GM20431 (cell line): ENCODE data around the gene ZNF300.

Experiments used
- in situ Hi-C: fragments of 300-500 bp; cut with MseI, MboI; formaldehyde crosslinking; loops from one replicate; pipeline ENCODE4 v1.15.0; 2020; ENCODE audit warnings: low sequenced_read_pairs; ENCODE audit not compliant: unreplicated experiment

The ZNF300 gene

DNA sequence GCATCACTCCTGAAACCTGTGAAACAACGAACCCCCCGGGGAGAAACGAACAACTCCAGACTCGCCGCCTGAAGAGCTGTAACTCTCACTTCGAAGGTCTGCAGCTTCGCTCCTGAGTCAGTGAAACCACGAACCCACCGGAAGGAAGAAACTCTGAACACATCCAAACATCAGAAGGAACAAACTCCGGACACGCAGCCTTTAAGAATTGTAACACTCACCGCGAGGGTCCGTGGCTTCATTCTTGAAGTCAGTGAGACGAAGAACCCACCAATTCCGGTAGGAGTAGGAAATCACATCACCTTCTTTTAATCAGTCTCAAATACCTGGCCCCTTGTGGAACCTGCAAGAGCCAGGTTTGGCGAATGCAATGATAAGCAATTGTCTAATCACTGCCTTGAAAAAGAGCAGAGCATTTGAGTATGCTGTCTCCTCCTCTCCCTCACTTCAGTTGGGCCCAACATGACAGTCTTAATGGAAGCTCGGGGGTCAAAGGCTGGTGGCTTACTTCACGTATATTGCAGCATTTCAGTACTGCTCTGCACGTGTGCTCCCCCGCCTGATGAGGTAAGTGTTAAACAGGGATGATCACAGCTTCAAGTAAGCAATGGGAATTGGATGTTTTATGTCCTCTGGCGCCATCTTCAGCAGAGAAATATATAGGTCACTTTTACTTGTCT is 58.0 kb downstream of the ZNF300 start:
- in situ Hi-C loops, result loop anchor here (5.0 kb wide), 1 partner anchor 284 kb away; no protein-coding TSS in a partner anchor

- in situ Hi-C loops, result loop anchor here (5.0 kb wide), 1 partner anchor 284 kb away; no protein-coding TSS in a partner anchor
These were observed 58.5 kb downstream of the ZNF300 start, which contains the start of gene IRGM for GRCh38 chr5:150846308-150846653. Gene IRGM (plus strand): TSS chr5:150846521. CDS start chr5:150848124, 1,603 bp downstream.

DNA sequence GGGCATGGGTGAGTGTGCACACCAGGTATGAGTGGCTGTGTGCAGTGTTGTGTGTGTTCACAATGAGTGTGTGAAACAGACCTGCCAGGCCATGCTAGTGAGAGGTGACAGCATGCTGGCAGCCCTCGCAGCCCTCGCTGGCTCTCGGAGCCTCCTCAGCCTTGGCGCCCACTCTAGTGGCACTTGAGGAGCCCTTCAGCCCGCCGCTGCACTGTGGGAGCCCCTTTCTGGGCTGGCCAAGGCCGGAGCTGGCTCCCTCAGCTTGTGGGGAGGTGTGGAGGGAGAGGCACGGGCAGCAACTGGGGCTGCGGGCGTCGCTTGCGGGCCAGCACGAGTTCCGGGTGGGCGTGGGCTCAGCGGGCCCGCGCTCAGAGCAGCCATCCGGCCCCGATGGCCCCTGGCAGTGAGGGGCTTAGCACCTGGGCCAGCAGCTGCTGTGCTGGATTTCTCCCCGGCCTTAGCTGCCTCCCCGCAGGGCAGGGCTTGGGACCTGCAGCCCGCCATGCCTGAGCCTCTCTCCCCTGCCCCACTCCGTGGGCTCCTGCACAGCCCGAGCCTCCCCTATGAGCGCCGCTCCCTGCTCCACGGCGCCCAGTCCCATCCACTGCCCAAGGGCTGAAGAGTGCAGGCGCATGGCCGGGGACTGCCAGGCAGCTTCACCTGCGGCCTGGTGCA is 59.5 kb downstream of the ZNF300 start:
- in situ Hi-C loops, result loop anchor here (5.0 kb wide), 1 partner anchor 283 kb away; no protein-coding TSS in a partner anchor
